DMS53 (cell line): Measurements from ENCODE around the gene PAPPA2.

ENCODE experiments used
- DNase-seq: peaks from one replicate; lab custom pipeline; 2025; lab: John Stamatoyannopoulos, UW

PAPPA2 gene

DNA sequence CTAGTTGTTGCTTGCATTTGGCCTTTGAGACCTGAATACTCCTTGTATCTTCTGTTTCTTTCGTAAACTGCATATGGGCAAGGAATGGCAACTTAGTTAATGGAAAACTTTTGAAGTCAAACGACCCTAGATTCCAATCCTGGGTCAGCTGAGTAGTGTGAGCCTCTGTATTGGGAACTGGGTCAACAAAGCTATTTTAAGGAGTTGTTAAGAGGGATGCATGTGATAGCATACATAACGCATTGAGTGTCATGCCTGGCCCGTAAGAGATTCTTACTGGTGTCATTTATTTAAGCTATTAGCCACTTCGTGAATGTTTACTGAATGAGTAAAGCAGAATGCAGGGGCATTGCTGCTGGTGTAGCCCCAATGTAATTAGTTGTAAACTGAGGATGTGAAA, 340.1 kb downstream of the PAPPA2 start:
- DNase-seq = no peak

DNA sequence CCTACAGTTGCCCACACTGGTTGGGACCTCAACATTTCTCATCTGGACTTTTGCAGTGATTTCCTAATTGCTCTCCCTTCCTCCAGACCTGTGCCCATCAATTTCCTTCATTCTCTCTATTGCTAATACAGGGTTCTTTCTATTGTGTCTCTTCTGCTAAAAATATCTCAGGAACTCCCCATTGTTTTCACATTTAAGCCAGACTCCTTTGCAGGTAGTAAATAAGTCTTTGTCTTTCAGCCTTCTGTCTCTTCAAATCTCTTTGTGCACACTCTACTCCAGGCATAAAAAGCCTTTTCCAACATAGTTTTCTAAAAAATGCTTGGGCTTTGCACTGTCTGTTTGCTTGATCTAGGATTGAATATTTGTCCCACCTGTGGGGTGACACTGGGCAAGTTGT, 340.6 kb downstream of the PAPPA2 start:
- DNase-seq = no peak

DNA sequence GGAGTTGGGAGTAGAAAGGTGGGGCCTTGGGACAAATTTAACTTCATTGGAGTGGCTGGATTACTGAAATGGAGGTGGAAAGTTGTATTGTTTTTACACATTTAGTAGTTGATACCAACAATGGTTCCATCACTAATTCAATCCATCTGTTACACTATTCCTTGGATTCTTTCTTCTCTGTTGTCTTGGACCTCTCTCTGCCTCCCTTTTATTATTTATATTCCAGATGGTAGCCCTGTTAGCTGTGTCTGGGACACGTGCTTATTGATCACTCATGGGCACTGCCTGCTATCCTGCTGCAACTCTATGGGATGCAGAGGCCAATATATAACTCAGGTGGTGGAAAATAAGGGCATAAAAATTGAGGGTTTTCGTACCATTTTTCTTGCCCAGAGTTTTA, 346.3 kb downstream of the PAPPA2 start:
- no peak for DNase-seq

DNA sequence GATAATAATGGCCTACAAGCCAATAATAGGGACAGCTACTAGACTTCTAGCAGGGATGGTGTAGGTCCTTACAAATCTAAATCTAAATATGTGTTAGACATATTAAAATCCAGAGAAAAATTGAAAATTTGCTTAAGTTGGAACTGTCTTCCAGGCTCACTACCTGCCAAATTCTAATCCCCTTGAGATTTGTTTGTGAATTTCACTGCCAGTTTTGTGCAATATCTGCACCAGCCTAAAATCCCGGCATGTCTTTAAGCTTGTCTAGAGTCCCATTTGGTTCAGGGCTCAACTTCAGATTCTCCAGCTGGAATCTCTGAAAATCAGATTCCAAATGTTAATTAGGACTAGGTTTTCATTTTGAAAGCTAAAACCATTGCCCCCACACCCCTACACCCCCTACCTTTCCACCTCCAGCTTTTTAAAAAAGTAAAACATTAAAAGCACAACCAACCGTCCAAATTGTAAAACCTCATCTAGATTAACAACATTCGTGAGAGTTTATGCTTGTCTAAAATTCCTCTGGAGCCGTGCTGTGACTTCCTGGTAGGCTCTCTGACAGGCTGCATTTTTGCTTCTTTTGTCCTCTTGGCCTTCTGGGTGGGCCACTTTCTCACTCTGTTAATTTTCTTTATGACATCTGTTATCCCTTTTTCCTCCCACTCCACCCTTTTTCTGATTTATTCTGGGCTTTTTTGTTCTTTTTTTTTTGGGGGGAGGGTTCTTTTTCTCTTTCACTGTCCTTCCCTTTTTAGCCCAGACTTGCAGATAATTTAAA, 348.7 kb downstream of the PAPPA2 start:
- no peak for DNase-seq

DNA sequence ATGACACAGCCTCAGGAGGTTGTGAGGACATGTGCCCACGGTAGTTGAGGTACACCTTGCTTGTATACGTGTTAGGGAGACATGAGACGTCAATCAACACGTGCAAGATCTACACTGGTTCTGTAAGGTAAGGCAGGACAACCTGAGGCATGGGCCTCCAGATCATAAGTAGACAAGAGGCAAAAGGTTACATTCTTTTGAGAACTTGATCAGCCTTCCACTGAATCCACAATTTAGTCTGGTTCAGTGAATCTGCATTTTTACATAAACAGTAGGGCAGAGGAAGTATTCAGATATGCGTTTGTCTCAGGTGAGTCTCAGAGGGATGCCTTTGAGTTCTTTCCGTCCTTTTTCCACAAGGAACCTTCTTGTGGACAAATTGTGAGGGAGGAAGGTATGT, 352.6 kb downstream of the PAPPA2 start:
- no peak for DNase-seq

DNA sequence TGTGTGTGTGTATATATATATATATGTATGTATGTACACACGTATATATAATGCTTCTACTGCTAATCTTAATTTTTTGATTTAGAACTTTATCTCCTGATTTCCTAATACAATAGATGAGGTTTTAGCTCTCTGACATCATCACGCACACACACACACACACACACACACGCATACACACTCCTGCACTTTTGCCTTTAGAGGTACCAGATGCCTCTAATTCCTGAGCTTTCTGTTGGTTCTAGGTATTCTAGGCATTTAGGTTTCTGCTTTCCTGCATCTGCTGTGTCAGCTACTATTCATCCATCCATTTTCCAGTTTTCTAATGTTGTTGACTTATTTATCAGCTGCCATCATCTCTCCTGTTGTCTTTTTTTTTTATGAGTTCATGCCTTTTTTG, 353.3 kb downstream of the PAPPA2 start:
- no peak for DNase-seq

DNA sequence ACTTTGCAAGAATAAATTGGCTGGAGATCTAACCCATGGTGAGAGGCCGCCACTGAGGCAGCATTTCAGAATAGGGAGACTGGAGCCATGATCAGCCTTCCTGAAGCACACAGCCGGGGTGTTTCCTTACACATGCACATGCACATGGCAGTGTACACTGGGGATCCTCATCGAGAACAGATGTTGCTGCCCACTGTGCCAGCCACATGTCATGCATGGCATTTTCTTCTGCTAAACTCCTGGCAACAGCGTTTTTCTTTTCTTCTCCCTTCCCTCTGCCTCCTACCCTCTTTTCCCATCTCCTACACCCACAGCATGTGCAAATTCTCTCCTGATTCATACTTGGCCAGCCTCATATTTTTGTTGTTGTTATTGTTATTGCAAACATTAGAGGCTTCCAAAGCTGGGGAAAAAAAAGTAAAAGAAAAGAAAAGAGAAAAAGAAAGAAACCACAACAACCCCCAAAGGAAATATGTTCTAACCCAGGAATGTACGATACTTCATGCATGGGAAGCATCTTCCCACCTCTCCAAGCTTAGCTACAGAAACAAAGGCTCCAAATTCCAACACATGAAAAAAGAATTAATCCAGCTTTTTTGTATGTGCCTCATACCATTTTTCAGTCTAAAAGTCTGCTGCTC, 357.5 kb downstream of the PAPPA2 start:
- DNase-seq = no peak

DNA sequence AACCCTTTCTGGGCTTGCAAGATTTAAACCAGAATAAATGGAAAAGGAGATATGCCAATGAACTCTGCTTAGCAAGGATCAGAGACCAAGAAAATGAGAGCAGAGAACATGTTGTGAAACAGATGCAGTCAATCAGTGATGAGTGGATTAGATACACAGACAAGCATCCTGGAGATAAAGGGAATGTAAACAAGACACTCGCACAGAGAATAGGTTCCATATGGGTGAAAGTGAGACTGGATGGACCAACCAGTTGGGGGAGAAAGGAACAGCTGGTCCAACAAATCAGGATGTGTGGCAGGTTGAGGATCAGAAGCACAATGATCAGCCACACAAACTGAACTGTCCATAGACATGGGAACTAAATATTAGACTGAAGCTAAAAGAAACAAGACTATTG, 363.3 kb downstream of the PAPPA2 start:
- DNase-seq = peak; percentile 93

DNA sequence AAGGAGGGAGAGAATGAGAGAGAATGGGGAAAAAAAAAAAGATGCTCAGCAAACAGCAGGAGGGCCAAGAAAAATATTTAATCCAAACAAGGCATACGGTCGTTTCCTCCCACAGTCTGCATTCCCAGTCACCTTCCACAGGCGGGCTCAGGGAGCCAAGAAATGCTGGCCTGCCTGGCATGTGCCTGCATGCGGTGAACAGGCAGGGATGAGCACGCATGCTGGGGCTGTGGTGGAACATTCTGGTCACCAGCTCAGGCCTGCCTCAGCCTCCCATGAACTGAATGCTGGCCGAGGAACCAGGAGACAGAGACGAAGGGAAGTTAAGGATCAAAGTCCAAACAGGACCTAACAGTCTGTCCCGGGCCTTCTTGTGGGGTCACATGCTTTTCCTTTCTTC, 366.3 kb downstream of the PAPPA2 start:
- no peak for DNase-seq

DNA sequence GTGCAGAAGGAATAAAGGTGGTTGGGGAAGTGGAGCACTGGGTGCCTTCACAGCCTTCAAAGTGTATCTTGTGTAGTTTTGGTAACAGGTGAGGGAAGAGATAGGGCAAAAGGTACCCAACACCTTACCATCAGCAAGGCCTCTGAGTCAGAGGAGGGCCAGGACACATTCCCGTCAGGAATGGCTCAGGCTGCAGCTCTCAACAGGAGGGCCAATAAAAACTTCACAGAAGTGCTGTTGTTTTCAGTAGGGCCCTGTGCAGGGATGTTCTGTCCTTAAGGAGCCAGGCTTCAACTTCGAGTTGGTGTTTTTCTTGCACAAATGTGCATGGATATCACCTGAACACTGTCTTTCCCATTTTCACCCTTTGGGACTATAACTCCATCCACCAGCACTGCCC, 368.2 kb downstream of the PAPPA2 start:
- DNase-seq = no peak

DNA sequence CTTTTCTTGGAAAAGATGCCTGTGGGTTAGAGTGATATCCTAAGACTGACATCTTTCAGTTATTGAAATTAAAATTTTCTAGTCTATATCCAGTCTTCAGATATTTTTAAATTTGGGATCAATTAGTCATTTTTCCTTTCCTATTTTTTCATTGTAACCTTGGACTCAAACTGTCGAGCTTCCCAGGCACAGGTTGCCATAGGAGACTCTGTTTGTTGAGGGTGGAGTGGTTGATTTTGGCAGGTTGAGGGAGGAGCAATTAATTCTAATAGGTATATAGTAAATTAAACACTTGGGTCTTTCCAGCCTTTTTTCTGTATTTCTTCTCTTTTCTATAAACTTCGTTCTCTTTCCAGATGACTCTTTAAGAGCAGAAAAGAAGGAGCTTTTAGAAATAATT, 374.7 kb downstream of the PAPPA2 start:
- DNase-seq = no peak

DNA sequence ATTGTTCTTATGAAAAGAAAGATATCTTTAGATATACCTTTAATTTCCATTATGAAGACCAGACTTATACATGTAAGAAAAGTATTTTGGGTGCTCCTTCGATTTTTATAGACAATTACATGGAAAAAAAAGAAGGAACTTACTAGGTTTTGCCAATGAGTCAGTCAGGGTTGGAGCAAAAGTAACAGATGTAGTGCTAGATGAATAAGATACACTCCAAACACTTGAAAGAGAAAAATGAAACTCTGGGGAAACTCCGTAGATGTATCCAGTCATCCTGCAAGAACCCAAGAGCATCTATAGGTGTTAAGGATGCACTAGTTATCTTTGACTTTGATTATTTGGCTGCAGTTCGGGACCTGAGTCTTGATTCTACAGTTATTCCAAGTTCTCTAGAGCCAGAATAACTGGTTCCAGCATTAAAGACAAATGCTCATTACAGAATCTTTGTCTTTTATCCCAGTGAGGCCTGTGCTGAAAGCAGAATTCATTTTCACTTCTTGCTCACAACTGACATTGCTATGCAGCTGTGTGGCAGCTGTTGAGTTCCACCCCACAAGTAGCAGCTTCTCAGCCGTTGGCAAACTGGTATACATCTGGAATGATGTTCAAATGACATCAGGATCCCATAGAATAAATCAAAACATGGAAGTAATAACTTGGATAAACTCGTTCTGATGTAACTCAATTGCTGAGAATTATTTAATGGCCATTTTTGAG, 375.5 kb downstream of the PAPPA2 start:
- DNase-seq = no peak

DNA sequence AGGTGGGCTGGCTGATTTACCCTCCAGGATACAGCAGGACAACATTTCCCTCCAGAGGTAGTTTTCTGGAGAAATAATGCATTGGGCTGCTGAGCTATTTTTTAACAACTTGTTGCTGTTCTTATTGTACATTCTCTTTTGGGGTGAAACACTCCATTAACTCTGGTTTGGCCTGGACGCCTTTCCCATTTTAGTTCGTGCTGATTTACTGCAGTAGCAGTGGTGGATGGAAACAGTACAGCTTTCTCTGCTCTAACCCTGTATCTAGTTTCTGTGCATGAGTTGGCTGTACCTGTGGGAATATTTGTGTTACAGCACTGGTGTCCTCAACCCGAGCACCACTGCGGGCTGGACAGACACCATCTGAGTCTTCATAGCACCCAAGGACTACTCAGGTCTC, 376.2 kb downstream of the PAPPA2 start:
- no peak for DNase-seq

DNA sequence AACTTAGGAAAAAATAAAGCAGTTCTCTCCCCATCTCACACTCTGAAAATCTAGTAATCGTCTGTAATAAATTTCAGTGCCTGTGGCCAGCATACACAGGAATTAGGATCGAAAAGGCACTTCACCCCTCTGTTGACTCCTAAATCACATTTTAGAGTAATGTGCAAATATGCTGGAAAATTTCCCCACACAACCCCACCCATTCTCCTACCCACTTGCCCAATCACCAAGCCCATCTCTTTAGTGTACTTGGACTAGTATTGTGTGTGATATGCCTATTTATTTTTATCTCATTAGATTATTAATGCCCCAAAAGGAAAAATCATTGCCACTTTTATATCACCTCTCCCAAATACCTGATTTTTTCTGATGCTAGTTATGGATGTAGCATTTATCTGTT, 378.3 kb downstream of the PAPPA2 start:
- DNase-seq = no peak

DNA sequence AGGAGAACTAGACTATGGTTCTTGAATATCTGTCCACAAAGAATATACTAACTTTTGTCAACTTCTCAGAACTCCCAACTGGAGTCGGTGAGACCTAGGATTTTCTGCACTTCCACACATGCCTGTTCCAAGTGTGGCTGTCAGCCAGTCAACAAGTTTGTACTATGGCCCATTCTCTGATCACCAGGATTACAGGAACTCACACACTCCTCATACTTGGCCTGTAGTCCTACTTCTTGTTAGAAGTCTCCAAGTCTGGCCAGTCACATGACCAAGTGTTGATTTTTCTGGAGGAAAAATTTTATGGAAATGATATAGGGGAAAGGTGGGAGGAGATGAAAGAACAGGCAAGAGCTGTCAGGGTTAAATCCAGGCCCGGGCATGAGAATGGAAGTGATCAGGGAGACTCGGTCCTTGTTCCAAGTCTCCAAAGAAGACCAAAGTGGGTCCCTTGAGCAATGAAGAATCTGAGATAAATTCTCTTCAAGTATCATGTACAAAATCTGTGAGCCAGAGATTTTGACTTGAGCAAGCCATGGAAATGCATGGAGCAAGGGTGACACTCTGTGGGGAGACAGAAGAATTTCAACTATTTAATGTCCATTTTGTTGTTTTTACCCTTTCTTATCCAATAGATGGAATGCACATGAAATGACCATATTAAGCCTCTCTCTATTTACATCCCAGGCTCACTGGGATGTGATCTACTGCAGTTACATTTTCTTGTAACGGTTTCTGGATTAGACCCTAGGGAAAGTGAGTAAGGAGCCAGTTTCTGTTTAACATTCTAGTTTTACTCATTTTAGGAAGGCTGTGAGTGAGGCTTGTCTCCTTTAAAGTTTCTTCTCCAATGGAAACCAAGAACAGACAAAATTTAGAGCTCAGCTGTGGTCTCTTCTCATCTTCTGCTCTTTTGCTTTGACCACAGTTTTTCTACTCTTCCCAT, 380.6 kb downstream of the PAPPA2 start:
- DNase-seq = peak; percentile 73

DNA sequence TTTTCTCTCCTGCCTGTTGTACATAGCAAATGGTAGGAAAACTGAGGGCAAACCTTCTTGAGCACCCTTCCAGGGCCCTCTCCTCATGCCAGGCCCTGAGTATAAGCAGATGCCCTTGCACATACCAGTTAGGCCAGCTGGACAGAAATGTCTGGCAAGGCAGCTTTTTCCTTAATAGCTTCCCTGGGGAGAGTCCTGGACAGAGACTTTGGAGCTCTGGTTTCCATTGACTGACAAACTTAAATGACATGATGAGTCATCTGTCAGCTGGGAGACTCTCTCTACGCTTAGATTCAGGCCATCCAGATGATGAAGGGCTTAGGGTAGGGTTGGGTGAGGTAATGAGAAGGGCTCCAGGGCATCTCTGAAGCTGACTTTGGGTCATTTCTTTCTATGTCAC, 384.1 kb downstream of the PAPPA2 start:
- DNase-seq = peak; percentile 63

DNA sequence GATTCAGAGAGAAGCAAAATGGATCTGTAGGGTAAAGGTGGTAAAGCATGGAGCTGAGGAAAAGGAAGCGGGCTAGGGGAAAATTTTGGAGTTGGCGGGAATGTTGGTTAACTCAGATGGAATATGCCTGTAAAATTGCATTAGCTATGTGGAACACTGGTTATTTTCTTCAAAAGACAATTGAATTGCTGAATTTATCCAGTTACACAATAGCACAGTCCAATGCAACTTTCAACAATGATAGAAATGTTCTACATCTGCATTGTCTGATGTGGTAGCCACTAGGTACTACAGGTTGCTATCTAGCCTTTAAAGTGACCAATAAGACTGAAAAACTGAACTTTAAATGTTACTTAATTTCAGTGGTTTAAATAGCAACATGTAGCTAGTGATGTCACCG, 386.3 kb downstream of the PAPPA2 start:
- no peak for DNase-seq

DNA sequence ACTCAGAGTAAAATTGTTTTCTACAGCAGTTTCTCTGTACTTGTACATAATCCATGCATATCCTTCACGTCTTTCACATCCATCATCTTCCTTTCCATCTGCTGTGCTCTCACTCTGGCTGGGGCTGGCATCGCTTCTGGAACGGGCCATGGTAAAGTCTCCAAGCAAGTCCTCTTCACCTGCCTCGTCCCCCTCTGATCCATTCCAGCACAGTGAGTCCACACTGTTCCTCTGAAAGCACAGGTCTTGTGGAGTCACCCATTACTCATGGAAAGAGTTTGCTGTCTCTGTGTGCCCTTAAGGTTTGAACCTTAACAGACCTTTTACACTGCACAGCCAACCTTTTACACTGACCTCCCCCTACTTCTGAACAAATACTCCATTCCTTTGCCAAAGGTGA, 387.9 kb downstream of the PAPPA2 start:
- no peak for DNase-seq

DNA sequence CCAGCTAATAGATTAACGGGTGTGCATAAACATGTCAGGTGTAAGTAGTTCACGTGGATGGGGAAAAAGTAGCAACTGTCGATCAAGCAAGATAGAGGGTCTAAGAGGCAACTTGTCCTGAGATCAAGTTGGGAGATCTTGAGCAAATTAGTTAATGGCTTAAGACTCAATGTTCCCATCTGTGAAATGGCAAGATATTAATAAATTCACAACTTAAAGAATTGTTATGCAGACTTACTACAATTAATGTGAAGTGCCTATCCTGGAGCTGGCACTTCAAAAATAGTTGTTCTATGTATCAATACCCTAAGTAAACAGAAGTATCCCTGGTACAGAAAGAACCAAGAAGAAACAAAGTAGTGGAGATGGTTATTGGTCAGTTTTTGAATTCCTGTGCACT, 389.1 kb downstream of the PAPPA2 start:
- no peak for DNase-seq

DNA sequence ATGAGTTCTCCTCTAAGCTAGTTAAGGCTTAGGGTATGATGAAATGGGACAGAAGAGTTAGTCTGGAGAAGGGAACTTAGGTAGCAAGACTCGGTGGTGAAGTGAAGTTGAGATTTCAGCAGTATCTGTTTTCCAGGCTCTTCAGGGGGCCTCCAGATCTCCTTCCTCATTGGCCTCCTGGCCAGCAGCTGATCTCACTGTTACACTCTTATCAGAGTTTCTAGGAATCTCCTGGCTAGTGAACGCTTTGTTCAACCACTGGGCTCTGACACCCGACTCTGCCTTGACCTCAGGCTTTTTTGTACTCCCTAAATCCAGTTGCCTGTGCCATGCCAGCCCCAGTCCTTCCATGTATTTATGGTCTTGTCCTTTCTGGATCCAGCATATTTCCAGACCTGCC, 390.5 kb downstream of the PAPPA2 start:
- no peak for DNase-seq

DNA sequence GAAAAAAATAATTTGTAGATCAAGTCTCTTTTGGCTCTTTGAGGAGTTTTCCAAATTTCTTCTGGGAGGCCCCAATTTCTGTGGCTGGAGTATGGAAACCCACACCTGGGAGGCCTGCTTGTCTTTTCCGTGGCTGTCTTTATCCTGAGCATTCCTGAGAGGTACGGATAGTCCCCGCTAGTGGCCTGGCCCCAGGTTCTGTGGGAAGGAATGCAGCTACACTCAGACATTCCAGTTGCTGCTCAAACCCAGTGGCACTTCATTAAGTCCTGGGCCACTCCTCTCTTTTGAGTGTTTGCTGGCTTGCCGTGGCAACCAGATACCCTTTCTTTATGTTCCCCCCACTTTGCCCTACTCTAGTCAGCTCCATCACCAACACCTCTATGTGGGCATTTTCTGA, 391.1 kb downstream of the PAPPA2 start:
- DNase-seq = no peak
